Endometrial microvascular endothelial cells (primary cell): ENCODE data around the gene RNF26. TPM values are rescaled to one million over a fixed set of nuclear protein-coding genes. Genes with fewer than 3 reads are reported as not detected.

ENCODE experiments used
- in situ Hi-C: cut with HindIII; loops from 2 replicates; pipeline ENCODE4 v1.10.0; 2017; ENCODE audit warnings: low sequenced_read_pairs, low pct_unique_long_range_greater_than_20kb; ENCODE audit errors: inconsistent ontology term
- total RNA-seq: library from RNA; depleted of rRNA; stranded (reverse); fragments of >200 nt; gene quantifications from one replicate; pipeline ENCODE4 v1.2.3, GENCODE V29; 2015; ENCODE audit errors: inconsistent ontology term

The RNF26 gene
- total RNA-seq, 1 donor from 2014 or later: 18.2 TPM

DNA sequence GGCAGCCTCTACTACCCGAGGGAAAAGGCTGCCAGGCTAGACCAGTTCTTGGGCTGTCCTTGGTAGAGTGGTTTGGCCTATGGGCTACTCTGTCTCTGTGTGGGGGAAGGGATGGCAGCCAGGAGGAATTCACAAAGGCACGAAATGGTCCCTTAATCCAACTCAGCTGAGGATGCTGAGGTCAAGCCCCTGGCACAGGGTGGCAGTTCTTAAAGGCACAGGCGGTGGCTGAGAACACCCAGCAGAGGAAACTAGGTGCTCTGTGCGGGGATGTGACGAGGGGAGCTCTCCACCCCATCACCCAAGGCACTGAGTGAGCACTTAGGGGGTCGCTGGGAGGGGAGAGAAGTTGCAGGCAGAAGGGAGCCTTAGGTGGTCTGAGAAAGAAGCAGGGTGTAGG lies 12.3 kb downstream of the RNF26 start, which contains the start of gene MFRP:
Gene MFRP, minus strand, starts transcription at position 101 of the 400 bp plus-strand sequence. CDS start 192 bp downstream, outside the sequence.
- in situ Hi-C loops: no loop called here

DNA sequence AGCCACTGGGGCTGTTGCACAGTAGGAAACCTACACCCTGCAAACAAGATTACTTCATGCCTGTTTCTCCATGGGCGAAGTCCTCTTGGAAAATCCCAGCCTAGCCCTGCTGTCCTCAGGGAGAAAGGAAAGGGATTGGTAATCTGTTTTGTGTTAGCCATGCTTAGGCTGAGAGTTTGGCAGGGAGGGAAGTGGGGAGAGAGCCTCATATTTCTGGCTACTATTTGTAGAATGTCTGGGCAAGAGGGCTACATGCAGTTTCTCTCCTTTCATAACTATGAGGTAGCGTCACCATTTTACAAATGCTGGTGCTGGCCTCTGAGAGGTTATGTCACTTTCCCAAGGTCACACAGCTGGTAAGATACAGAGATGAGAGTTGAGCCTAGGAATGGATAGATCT lies 12.9 kb downstream of the RNF26 start:
- in situ Hi-C loops: no loop called here

DNA sequence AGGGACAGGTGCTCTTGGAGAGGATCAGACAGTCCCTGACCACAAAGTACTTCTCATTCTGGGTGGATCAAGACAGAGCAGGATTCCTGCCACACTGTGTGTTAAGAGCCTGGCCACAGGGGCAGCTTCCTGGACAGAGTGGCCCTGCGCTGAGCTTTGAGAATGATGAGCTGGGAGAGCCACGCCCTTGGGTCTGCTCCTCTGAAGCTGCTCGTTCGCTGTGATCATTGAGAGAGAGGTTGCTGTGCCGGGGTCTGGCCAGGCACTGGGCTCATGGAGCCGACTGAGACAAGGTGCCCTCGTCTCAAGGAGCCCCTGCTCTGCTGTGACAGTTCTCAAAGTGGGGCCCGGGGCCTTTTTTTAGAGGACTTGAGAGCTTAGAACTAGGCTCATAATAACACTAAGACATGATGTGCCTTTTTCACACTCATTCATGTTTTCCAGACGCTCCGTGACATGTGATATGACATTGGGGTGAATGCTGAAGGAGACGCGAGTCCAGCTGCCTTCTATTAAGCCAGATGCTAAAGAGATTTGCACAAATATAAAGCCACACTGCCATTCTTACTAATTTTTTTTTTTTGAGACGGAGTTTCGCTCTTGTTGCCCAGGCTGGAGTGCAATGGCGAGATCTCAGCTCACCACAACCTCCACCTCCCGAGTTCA lies 13.7 kb downstream of the RNF26 start:
- in situ Hi-C loops: no loop called here

DNA sequence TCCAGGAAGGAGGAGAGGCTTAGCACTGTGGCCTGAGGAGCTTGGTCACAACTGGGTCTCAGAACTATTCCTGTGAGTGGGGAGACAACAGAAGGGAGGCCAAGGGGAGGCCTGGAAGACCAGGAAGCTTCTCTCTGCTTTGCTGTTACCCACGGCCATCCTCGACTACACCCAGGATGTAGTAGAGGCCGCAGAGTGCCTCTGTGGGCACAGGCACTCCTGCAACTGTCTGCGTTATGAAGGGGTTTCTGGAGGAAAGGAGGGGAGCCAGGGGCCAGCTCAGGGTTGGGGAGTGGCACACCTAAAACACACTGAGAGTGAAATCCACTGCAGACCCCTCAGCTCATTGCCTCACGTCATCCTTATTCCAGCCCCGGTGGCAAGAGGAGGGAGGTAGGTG lies 16.0 kb downstream of the RNF26 start:
- in situ Hi-C loops: no loop called here

DNA sequence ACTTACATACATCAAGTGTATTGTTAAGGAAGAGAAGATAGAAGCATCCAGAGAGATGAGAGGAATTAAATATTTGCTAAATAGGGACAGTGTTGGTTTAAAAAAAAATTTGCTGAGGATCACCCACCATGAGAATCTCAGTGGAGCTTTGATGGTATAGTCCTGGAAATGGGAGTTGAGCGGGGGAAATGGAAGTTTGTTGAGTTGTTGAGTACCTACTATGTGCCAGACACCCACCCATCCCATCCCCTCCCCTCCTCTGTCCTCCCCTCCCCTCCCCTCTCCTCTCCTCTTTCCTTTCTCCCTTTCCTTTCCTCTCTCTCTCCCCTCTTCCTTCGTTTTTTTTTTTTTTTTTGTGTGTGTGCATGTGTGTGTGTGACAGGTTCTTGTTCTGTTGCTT lies 16.9 kb downstream of the RNF26 start:
- in situ Hi-C loops: no loop called here

DNA sequence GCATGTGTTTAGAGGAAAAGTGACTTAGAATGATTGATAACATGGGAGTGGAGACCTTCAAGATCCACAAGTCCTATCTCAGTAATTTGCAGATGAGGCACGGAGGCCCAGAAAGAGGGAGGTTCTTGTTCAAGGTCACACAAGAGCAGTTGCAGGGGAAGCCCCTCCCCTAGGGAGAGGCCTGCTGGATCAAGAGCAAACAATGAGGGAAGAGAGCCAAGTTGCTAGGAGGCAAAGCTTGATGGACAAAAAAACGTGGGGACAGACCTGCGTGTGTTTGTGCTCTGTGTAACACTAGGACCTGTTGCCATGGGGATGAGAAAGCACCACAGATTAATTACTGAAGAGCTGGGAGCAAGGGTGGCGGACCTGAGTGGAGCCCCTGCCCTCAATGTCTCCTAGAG lies 18.5 kb downstream of the RNF26 start:
- in situ Hi-C loops: no loop called here

DNA sequence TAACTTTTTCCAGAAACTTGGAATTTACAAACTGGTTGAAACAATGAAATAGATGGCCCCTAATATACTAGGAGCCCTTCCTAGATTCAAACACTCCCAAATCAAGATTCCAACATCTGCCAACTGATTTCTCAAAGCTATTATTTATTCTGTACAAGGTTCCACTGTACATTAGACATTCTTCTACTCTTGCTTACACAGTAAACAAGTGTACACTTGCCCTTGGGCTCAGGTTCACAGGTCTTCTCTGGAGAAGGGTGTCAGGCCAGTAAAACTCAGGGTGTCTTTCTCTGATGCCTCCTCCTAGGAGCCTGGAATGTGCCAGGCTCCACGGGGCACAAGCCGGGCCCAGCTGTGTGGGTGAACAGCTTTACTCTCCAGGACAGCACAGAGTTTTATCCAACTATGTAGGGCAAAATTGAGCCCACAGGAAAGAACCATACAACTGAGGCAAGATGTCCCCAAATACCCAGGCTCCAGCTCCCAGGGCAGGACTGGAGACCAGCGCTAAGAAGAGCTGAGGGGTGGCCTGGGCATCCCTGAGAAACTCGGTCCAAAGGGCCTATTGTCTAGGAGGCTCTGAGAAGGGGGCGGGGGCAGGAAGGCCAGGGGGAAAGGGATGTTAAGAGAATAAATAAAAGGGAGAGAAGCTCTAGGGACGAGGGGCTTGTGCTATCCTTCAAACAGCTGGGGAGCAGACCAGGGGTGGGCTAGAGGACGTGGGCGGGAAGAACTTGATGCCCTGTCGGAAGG lies 20.9 kb downstream of the RNF26 start:
- in situ Hi-C loops: no loop called here

DNA sequence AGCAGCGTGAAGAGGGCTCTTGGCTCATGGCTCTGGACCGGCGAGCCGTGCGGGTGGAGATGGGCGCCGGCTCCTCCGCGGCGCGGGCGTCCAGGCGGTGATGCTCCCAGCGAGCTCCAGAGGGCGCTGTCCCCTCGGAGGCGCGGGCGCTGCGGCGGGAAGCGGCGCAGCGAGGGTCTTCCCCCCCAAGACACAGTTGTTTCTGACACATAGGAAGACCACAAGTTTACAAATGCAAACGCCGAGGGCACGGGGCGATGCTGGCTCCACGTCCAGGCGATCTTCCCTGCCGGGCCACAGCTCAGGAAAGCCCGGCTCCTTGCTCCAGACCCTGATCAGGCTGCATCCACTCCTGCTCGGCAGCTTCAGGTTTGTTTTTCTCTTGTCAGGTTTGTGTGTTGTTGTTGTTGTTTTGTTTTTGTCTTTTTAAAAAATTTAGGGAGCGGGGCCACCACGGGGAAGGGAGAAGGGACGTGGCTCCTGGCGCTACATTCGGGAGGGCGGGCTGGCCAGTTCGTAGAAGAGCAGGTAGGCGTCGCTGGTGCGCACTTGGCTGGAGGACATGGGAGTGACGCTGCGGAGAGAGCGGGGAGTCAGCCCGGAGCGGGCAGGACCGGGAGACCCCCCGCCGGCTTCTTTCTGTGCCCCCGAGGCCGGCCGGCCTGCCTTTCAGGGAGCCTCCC lies 22.2 kb downstream of the RNF26 start:
- in situ Hi-C loops: no loop called here

DNA sequence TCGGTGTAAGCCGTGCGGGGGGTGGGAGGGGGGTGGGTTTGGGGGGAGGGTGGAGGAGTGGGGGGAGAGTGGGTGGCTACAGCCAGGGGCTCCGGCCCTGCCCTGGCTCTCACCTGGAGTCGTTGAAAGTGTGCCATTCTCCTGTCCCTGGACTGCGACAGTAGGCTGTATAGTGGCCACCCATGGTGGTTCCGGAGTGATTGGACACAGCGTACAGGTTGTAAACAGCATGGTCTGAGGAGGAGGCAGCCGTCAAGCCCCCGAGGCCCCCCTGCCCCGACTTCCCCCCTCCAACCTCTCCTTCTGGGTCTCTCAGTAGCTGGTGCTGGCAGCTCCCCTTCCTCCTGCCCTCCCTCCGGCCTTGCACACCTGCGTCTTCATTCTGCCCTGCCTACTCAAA lies 22.7 kb downstream of the RNF26 start:
- in situ Hi-C loops: no loop called here

DNA sequence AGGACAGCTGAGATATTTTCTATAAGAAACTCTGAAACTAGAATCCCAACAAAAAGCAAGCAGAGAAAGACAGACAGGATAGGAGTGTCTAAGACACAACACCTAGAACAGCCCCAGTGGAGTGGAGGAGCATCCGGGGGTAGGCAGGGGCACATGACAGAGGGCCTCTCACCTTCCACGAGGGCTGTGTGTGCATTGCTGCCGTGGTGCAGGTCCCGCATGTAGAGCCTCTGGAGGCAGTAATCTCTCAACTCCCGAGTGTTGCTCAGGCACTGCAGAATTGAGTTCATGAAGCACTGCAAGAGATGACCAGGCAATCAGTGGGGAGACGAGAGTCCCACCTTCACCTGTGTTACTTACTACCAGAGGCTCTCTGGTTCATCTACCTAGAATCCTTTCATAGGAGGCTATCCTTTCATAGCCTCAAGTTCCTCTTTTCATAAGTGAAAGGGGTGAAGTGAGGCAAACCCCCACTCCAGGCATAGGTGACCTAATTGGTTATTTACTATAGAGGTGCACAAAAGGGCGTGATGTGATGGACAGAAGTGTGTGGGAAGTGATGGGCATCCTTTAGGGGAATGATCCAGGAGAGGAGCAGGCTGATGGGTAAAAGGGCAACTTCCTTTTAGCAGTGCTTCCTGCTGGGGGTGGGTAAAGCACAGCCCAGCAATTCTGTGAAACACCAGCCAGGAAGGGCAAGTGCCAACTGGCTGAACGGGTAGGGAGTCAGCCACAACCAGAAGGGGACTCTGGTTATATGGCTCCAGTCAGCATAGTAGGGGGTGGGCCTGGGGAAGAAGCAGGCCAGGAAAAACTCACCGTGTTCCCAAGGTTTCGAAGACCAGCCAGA lies 25.3 kb downstream of the RNF26 start:
- in situ Hi-C loops: no loop called here

DNA sequence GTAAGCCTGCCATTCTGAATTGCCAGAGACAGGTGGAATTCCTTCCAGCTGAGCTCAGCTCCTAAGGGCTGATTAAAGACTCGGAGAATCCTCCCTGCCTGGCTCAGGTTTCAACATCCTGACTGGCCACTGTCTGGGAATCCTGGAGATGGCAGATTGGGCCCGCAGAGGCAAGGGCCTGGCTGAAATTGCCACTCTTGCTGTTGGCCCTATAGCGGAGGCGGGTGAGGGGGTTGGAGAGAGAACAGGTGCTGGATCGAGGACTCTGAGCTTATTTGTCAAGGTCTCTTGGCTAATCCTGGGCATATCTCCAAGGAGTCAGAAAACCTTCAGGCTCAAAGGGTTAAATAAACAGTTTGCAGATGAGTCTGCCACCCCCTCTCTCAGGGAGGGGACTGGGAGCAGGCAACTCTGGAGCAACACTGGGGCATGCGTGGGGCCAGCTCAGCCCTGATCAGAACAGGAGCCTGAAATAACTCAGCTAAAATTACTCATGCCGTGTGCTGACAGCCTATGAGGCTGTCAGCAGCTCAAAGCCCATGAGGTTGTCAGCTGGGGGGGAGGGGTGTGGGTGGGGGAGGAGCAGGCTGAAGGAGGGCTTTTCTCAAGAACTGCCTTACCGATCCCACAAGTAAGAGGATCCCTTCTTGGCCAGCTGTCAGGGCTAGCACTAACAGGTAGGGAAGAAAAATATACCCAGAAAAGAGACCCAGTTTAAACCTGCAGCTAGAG lies 26.9 kb downstream of the RNF26 start:
- in situ Hi-C loops: no loop called here

DNA sequence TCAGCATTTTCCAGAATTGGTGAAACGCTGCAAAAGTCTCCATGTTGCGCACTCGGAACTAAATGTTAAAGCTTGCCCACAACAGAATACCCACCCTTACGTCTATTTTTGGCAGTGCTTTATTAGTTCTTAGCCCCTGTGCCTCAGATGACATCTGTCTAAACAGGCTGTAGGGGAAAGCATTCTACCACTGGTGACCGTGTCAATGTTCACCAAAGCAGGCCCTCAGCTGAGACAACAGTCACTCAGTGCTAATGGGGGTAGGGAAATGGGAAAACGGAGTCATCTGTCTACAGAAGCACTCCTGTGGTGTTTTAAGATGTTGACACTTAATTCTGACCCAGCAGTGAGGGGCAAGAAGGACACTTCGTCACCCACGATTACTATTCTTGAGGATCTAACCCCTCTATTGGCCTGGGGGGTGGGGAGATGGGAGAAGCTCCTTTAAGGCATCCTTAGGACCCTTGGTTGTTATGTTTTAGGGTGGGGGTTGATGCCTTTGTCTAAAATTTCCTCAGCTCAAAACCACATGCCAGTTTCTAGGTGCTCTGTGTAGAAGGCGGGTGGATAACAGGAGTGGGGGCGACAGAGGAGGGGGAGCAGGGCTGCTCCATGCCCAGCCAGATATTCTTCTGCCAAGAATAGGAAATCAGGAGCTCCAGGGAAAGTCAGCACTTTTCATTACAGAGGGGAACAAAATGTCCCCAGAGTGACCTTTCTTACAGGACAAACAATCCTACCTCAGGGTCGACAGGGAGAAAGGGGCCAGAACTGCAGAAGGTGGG lies 27.8 kb downstream of the RNF26 start:
- in situ Hi-C loops: no loop called here

DNA sequence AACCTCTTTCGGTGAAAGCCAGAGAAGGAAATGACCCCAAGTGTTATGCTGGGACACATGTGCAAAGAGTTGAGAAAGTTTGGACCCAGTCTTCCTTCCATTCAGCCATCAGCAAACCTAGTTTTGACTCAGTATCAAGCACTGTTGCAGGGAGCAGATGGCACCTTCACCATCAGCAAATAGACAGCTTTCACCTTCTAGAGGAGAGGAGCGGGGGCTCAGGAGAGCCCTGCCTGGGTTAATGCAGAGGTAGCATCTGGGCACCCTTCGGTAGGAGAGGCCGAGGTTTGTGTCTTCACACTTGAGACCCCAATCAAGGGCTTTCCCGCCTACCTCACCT lies 28.4 kb downstream of the RNF26 start:
- in situ Hi-C loops: no loop called here

DNA sequence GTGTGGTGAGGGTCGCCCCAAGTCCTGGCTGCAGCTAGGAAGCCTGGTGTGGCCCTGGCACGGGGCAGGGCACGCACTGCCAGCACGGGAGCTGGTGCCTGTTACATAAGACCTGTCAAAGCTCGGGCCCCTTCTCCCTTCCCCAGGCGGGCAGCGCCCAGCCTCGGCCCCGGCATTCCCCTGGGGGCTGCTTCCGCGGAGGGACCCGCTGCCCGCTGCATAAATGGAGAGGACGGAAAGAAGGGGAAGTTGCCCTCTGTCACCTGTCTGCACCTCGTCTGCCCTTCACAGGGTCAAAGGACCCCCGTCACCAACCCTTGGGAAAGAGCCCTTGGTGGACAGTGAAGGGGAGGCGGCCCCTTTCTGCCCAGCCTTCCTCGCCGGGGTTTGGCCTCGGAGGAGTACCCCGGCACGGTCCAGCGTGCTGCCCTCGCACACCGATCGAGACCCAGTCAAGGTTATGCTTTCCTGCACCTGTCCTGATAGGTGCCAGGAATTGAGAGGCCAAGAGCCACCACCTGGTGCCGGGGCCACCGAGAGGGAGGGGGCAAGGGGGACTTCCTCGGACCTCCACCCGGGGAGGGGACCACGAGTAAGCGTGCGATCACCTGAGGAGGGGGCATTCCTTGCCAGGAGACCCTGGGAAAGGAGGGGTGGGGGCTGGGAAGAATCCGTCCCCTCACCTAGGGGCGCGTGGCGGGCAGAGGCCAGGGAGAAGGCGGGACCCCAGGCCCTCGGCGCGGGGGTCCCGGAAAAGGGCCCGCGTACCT lies 28.9 kb downstream of the RNF26 start:
- in situ Hi-C loops: no loop called here

DNA sequence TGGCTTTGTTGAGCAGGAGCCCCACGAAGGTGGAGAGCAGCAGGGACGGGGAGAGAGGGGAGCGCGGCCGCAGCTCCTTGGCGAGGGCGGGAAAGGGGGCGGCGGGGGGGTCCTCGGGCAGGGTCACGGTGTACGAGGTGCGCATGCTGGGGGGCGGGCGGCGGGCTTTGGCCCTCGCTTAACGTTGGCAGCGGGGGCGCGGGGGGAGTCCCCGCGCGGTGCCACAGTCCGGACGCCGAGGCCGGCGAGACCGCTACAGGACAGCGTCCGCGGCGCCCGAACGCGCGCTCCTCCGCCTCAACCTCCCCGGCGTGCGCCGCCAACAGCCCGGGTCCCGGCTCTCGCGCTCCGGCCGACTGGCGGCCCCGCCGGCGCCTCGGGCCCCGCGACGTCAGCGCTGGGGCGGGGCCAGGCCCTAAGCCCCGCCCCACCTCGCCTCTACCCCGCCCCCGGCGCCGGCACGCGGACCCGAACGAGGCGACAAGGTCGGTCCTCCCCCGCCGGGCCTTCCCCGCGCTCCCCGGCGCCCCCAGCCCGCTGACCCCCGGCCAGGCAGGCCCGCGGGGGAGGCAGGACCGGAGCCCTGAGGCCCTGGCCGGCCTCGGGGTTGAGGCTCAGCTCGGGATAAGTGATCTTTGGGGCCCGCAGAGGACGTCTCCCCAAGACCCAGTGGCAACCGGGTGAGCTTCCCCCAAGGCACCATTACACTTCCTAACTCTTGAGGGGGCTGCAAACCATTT lies 29.7 kb downstream of the RNF26 start:
- in situ Hi-C loops: no loop called here

DNA sequence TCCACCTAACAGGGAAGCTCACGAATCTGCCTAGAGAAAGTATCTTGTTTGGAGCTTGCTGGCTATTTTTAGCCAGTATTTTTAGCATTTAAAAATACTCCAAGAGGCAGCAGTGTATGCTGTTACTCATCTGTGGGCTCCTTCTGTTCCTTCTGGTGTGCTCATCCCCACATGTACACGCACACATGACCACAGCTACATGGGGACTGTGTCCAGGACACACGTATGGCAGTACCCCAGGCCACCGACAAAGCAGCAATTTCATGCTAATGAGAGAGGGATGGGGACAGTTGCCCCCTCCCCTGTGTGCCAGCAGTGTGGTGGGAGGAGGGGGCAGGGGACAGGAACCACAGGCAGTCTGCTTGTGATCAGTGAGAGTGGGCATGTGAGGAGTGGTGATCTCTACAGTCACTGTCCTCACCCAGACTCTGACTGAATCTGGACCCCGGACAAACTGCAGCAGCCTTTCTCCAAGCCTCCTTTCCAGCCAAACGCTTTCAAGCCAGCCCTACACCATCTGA lies 30.8 kb downstream of the RNF26 start:
- in situ Hi-C loops: no loop called here
